ENCODE data around the gene ZNF768.
"Not testable (repeated sequence)": the region's sequence is repeated elsewhere in the genome, so short reads cannot be mapped to it uniquely, and the experiment has no call there.

Gene ZNF768

GRCh38 chr16:30509081-30509765, 17.1 kb downstream of the ZNF768 start:
- DNase-seq, result no peak

GRCh38 chr16:30503403-30504296, 22.7 kb downstream of the ZNF768 start:
- no peak for DNase-seq

GRCh38 chr16:30499284-30499683, 27.1 kb downstream of the ZNF768 start:
- no peak for DNase-seq

GRCh38 chr16:30494709-30495108, 31.7 kb downstream of the ZNF768 start:
- DNase-seq, result no peak

- no peak for DNase-seq
Measured at GRCh38 chr16:30493941-30494488, 32.4 kb downstream of the ZNF768 start.

GRCh38 chr16:30491744-30492308, 34.5 kb downstream of the ZNF768 start:
- peak; percentile 90 for DNase-seq

GRCh38 chr16:30491229-30491628, 35.1 kb downstream of the ZNF768 start:
- DNase-seq, result no peak

GRCh38 chr16:30490210-30490609, 36.2 kb downstream of the ZNF768 start:
- DNase-seq, result no peak

GRCh38 chr16:30488764-30489605, 37.4 kb downstream of the ZNF768 start:
- no peak for DNase-seq

GRCh38 chr16:30485818-30486436, 40.4 kb downstream of the ZNF768 start:
- no peak for DNase-seq

GRCh38 chr16:30484887-30485286, 41.5 kb downstream of the ZNF768 start:
- DNase-seq, result no peak

- no peak for DNase-seq
Measured at GRCh38 chr16:30482366-30482765, 44.0 kb downstream of the ZNF768 start.

GRCh38 chr16:30481381-30481780, 45.0 kb downstream of the ZNF768 start:
- DNase-seq, result no peak

GRCh38 chr16:30478766-30479478, 47.4 kb downstream of the ZNF768 start:
- no peak for DNase-seq

GRCh38 chr16:30477773-30478172, 48.6 kb downstream of the ZNF768 start:
- DNase-seq, result not testable (repeated sequence)

- no peak for DNase-seq
Measured at GRCh38 chr16:30476991-30477390, 49.4 kb downstream of the ZNF768 start.

- DNase-seq, result no peak
Measured at GRCh38 chr16:30474684-30475083, 51.7 kb downstream of the ZNF768 start.

- DNase-seq, result no peak
Measured at GRCh38 chr16:30474074-30474452, 52.3 kb downstream of the ZNF768 start.

All from fibroblast of skin of scalp (primary cell).